ENCODE data around the gene MPP1.
A peak's percentile ranks its signal among the peaks of the same experiment; 100 is the strongest.

Gene MPP1

DNA sequence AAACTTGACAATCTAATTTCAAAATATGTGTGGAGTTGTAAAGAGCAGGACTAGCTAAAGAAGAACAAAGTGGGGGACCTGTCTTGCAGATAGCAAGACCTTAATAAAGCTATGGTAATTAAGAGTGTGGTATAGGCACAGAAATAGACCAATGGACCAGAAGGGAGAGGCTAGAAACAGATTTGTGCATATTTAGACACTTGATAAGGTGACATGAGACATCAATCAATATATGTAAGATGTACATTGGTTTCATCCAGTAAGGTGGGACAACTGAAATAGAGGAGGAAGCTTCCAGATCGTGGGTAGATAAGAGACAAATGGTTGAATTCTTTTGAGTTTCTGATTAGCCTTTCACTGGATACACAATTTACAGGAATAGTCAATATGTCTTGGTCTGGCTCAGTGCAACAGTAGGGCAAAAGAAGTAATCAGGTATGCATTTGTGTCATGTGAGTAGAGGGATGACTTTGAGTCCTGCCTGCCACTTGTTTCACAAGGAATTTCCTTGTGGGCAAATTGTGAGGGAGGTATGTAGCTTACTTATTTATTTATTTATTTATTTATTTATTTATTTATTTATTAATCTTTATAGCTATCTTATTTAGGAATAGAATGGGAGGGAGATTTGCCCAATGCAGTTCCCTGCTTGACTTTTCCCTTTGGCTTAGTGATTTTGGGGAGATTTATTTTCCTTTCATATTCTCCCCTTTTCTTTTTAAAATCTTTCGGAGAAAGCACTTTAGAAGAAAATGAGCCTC is 7.2 kb upstream of the MPP1 start:
- DNase-seq, result no peak

DNA sequence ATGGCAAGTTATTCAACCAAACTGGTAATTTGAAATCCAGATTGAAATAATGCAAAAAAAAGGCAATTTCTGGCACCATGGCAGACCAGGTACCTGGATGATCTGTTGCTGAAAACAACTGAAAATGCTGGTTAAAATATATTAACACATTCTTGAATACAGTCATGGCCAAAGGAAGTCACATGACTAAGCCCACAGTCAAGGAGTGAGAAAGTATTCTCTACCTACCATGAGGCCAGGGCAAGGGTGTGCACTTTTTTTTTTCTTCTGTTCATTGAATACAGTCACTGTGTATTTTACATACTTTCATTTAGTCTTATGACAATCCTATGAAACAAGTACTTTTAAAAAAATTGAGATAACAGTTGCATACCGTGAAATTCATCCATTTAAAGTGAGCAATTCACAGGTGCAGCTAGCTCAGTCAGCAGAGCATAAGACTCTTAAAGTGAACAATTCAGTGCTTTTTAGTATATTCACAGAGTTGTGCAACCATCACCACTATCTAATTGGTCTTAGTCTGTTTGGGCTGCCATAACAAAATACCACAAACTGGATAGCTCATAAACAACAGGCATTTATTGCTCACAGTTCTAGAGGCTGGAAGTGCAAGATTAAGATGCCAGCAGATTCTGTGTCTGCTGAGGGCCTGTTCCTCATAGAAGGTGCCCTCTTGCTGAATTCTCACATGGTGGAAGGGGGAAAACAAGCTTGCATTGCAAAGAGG is 4.8 kb upstream of the MPP1 start:
- DNase-seq, result no peak

DNA sequence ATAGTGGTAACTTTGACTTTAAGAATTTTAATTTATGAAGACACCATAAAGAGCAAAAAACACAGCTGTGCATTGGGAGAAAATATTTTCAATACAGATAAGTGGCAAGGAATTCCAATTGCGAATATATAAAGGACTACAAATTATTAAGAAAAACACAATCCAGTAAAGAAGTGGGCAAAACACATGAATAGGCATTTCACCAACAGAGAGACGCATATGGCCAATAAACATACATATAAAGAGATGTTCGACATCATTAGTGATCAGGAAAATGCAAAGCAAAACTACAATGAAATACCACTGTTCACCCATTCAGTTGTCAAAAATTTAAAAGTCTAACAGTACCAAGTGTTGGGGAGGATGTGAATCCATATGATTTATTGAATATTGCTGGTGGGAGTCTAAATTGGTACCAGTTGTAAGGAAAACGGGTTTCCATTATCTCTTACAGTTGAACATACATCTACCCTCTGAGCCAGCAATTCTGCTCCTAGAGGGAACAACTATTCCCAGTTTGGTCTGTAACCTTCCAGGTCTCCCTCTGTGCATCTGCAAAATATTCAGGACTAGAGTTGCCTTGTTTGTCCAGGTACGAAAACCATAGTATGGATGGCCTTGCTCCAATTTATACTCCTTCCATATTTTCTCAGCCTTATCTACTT is 1.7 kb upstream of the MPP1 start:
- no peak for DNase-seq

DNA sequence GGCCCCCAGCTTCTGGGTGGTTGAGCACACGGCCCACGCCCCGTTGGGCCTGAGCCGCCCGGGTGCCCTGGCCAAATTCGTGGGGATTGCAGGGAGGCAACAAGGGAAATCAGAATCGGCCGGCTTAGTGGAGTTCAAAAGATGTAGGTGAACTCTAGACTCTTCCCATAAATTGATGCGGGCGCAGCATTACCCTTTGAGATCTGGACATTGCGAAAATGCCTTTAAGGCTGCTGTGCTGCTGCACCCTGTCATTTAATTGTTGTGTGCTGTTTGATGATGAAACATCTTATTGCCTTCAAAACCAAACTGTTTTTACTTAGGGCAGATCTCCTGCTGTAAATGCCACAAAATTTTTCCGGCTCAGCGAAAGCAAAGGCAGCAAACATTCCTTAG is 409 bp upstream of the MPP1 start:
- DNase-seq, result no peak

DNA sequence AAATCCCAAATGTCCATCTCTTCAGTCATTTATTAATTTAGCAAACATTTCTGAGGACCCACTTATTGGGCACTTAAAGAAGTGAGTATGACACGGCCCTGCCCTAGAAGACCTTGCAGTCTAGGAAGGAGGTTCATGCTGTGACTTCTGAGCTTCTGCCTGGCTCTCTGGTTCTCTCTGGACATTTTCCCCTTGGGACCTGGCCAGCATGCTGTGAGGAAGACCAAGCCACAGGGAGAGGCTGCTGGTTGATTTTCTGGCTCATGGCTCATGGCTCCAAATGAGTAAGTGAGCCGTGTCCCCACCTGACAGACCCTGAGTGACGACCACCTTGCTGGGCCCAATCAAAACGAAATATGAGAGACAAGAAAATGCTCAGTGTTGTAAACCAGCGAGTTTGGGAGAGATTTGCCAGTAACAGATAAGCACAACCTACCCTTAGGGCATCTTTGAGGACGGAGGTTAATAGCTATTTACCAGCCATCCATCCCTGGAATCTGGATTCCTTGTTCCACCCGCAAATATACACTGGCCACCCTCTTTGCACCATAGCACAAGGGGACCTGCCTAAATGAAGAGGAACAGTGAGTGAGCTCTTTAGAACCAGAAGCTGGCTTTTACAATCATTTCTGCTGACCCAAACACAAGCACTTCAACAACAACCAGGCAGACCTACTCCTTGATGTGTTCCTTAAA is 876 bp downstream of the MPP1 start:
- no peak for DNase-seq

DNA sequence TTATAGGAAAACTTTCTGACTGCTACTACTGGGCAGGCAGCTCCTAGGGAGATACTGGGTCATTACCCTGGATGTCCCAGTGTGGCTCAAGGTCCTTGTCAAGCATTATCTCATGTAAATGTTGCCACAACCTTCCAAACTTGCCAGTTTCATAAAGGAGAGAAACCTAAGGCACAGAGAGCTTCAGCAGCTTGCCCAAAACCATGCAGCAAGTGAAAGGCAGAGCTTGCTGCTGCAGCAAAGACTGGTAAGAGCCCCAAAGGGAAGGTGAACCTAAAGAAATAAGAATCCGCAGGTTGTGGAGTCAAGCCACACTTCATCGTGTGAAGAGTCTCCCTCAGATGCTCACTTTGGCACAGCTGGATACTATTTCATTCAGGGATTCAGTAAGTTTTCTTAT is 2.3 kb downstream of the MPP1 start:
- DNase-seq, result no peak

DNA sequence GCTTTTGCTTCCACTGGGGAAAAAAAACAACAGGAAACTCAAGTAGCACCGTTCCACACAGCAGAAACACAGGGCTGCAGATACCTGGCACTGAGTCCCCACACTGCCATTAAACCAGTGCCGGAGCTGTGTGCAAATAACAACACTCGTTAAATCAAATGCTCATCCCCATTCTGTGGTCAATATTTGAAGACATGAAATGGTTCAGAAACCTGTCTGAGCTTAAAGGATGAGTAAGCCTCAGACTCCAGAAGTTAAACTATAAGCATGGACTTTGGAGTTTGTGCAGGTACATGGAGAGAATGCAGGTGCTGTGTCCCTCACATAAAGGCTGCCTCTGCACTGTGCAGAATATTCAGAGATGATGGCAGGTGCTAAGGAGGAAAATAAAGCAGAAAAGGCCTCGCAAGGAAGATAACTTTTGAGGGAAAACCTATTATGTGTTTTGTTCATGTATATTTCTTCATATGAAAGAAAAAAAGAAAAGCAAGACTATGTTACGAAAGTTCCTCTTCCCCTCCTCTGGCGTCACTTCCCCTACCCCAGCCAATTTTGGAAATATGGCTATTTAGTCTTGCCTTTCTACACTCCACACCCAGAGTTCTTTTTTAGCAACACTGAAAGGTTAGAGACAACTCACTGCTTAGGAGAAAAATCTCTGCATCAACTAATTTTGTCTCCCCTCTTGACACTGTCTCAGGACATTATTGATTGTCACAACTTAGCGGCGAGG is 4.6 kb downstream of the MPP1 start:
- no peak for DNase-seq

DNA sequence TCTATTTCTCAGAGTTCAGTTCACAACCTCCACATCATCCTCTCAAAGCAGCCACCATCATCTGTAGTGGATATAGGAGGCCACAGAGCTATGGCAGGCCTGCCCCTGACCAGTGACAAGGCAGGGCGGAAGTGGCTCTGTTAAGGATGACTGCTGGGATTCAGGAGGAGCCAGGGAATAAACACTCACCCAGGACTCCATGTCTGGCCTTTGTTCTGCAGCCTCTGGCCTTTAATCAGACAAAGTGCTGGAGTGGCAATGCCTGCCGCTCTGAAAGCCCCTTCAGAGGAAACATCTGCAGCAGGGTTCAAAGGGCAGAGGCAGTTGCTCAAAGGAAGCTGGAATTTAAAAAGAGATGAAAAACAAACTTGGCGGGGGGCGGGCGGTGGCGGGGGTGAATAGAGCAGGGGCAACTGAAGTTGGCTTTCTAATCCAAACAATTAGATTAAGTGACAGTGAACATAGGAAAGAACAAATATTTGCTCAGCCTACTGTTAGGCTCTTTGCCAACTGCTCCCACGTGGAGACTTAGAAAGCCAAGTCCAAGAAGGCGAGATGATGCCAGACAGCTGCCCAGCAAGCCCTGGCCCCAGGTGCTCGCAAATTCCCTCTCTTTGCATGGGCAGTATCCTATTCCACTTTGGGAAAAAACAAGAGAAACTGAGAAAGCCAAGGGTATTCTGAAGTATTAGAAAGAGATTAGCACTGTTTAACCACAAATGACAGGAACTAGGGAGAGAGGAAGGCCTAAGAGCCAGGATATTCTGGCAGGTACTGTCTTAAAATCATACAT is 5.5 kb downstream of the MPP1 start:
- DNase-seq, result peak; percentile 83

DNA sequence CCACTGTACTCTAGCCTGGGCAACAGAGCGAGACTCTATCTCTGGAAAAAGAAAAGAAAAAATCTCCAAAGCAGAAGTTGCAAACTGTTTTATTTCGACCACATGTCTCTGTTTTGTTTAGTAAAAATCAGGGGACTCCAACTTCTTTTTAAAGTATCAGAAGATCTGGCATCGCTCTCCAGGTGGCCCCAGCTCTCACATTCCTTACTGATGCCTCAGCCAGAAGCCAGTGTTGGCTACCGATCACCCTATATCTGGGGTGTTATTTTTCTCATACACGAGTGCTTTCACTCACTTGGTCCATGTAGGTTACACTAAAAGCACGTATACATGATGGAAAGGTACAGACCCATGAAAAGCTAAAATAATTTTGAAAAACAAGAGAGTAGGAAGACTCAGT is 8.3 kb downstream of the MPP1 start:
- DNase-seq, result no peak

DNA sequence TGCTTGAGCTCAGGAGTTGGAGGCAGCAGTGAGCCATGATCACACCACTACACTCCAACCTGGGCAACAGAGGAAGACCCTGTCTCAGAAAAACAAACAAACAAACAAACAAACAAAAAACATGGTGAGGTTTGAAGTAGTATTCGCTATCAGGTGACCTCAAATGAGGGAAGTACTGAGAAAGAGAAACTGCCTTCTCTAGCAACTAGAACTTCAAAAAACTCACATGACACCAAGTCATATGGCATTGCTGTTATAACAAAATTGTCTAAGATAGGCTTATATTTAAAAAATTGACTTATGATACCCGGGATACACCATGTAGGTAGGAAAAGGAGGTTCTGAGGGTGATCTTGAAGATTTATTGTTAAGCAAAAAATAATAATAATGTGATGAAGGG is 10.3 kb downstream of the MPP1 start:
- no peak for DNase-seq

DNA sequence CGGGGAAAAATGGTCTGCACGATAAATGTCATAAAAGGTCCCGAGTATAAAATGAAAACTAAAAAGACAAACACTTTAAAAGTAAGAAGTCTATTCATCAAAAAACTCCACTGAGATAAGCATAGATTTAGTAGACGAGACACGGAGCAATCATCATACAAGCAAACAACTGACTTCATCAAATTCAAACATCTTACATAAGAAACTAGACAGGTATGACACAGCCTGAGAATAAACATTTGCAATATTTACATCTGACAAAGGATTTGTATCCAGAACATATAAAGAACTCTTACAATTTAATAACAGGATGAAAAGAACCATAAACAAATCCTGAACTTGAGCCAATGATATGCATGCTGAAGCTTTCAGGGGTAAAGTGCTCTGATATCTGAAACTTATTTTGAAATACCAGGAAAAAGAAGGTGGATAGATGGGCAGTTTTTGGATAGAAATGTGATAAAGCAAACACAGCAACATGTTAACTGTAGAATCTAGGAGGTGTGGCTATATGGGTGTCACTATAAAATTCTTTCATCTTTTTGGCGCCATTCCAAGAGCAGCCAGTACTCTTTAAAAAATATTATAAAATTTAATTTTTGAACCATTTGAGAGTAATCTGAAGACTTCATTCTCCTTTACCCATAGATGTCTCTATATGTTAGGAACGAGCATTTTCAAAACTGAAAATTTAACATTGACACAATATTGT is 12.0 kb downstream of the MPP1 start:
- DNase-seq, result no peak

DNA sequence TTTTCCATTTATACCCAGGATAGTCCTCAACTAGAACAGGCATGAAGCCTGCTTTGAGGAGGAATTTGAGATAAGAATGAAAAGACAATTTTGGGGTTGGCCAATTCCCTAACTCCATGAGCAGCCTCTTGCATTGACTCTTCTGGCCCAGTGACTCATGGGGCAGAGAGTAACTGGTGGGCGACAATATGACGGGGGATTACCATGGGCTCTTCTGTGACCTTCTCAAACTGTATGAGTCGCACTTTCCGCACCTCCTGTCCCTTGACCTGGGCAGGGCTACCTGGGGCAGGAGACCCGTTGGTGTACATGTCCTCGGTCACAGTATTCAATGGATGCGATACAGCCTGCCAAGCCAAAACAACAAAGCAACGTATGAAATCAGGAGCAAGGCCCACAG is 13.3 kb downstream of the MPP1 start:
- no peak for DNase-seq

DNA sequence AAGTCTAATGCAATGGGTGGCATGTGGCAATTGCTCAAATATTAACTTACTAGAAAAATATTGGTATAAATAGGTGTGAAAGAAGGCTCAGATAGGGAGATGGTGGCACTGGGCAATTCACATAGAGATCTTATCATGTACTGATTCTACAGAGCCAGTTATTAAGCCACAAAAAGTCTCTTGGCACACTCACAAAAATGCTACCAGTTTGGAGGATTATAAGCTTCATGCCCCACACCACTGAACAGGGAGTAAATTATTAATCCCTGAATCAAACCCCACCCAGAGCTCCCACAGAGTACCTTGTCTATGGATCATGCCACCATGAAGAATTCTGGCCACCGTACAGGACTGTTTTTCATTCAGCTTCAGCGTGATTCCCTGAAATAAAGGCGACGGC is 13.8 kb downstream of the MPP1 start:
- DNase-seq, result no peak

DNA sequence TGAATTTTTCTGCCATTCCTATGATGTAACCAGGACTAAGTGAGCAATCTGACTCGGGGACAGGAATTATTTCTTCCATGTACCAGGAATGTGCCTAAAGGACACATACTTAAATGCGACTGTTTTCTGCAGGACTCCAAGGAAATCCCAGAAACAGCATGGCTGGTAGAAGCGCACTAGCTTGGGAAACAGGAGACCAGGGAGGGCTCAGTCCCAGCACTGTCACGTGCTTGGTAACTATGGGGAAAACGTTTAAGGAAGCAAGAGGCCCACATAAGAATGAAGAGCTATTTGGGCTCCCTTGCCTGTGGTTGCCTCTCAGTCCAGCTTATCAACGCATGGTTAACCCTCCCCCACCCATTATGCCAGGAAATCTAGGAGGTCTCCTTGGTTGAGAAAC is 19.6 kb downstream of the MPP1 start:
- DNase-seq, result no peak

DNA sequence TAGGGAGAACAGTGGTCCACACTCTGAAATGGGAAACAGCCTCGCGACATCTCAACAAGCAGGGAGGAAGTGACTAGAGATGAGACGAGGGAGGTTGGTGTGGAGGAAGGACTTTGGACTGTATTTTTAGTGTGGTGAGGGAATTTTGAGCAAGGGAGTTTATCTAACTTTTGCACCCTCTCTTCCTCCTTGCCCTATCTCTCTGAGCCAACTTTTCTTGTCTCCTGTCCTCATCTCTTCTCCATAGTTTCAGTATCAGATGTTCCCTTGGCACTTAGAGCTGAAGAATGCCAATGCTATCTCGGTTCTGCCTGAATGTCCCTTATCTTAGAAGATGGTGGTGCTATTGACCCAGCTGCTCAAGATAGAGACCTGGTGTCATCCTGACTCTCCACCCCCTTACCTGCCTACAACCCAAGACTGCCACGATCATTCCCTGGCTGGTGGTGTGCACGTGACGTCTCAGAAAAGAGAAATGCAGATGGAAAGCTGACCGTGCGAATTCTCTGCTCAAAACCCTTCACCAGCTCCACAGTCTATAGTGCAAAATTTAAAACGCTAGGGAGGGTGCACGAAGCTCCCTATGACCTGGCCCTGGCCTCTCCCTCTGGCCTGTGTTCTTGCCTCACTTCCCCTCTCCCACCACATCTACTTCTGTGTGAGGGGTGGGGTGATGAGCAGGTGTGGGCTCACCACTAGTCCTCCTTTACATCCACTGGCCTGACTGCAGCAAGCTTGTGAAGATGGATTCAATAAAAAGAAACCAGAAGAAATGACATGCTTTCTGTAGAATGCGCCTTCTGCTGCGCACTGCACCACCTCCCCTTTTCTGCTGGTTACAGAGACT is 20.9 kb downstream of the MPP1 start:
- DNase-seq, result no peak

DNA sequence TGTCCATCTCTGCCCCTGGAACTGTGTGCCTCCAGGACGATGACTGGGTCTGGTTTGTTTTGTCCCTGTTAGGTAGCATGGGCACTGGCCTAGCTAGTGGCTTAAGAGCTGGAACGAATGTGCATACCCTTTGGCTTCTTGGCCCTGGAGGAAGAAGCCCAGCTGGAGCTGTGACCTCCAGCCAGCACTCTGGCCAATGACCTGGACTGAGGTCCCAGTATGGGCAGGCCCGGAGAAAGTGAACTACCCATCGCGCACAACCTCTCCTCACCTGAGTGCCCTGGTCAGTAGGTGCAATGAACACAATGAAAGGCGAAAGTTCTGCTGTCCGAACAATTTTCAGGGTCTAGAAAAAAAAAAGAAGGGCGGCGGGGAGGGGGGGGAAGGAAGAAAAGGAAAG is 24.3 kb downstream of the MPP1 start:
- DNase-seq, result no peak

DNA sequence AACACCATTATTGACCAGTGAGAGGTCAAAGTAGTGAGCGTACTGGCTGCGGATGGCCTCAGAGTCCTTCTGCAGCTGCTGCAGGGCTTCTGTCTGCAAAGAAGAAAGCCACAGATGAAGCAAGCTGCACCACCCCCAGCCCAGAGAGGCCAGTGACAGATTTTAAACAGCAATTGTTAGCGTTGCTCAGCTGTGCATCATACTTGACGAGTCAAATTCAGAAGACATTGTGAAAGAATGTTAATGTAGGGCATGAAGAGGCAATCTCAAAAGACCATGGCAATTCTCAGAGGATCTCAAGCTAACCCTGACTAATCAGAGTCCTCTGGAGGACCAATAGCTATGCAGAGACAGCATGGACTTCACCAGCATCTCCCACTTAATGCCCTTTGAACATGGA is 26.0 kb downstream of the MPP1 start:
- no peak for DNase-seq

DNA sequence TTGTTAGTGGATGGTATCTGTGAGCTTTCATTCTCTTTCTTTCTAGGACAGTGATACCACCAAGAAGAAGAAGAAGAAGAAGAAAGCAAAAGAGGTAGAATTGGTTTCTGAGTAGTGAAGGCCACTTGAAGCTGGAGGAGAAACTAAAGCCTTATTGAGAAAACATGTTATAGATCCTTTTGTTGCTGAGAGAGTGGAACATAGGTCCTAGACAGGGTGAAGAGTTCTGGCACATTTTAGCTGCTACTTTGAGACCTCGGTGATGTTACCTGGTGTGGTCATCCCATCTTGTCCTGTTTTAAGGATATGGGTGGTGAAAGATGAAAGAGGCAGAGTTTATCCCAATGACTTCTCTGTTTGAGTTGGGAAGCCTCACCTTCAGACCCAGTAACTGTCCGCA is 28.5 kb downstream of the MPP1 start:
- no peak for DNase-seq

DNA sequence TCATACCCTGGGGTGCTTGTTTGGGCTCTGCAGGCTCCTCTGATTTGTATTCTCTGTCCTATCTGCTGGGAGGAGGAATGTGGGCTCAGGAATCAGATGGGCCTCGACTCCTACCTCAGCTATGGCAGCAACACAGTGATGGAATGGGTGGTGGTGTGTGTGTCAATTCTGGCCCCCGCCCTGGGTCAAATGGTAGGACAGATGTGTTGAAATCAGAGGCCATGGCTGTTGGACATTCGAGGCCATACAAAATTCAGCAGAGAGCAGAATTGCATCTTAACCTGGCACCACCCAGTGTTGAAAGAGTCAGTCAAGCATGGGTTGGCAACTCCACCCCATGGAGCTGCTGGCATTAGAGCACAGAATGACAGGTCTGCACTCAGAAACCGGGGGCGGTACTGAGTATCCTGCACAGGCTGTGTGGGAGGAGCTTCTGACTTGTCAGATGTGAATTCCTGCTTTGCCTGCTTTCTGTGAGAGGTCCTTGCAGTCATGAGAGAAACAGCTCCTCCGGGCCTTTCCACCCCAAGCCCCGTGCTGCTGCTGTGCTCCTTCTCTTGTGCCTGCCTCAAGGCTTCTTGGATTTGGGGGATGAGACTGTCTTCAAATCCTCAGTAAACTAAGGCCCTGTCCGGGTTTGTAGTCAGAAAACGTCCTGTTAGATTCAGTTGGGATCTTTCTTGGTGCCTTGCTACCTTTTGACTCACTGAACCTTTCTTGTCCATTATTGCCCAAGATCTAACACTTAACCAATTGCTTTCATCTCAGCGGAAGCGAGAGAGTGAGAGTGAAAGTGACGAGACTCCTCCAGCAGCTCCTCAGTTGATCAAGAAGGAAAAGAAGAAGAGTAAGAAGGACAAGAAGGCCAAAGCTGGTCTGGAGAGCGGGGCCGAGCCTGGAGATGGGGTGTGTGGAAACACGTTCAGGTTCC is 29.6 kb downstream of the MPP1 start:
- DNase-seq, result no peak

All from NCI-H1417 treated with DMSO at 0.1 percent for 48 hours (cell line).